DMS114 treated with DMSO at 0.1 percent for 48 hours (cell line): Measurements from ENCODE around the gene UVRAG.

Source experiments
- DNase-seq: peaks from one replicate; lab custom pipeline; 2025; ENCODE audit not compliant: unreplicated experiment; lab: John Stamatoyannopoulos, UW

The UVRAG gene

GRCh38 chr11:75814677-75815344 is at the start of gene UVRAG:
UVRAG (plus strand) TSS chr11:75815210; CDS start chr11:75815408, 198 bp downstream.
- DNase-seq: peak; percentile 92

- DNase-seq: no peak
These were observed 48.4 kb upstream of the UVRAG start for GRCh38 chr11:75766443-75767227.

GRCh38 chr11:75767228-75767572 is 47.8 kb upstream of the UVRAG start:
- DNase-seq: no peak

- DNase-seq: no peak
These were observed 47.3 kb upstream of the UVRAG start for GRCh38 chr11:75767793-75768111.

- peak; percentile 44 for DNase-seq
These were observed 46.7 kb upstream of the UVRAG start, which contains the start of gene DGAT2 for GRCh38 chr11:75768112-75768908. DGAT2 (plus strand) TSS chr11:75768778; CDS start chr11:75768992, 214 bp downstream.

GRCh38 chr11:75768909-75769771 is 45.9 kb upstream of the UVRAG start:
- DNase-seq: no peak

- DNase-seq: no peak
These were observed 44.9 kb upstream of the UVRAG start for GRCh38 chr11:75770102-75770501.

GRCh38 chr11:75771646-75772410 is 43.2 kb upstream of the UVRAG start:
- no peak for DNase-seq

- DNase-seq: no peak
These were observed 41.2 kb upstream of the UVRAG start for GRCh38 chr11:75773595-75774353.

- no peak for DNase-seq
These were observed 40.0 kb upstream of the UVRAG start for GRCh38 chr11:75775056-75775455.

GRCh38 chr11:75776546-75776945 is 38.5 kb upstream of the UVRAG start:
- DNase-seq: no peak

GRCh38 chr11:75777461-75778110 is 37.4 kb upstream of the UVRAG start:
- DNase-seq: no peak

GRCh38 chr11:75778962-75779361 is 36.0 kb upstream of the UVRAG start:
- DNase-seq: no peak

GRCh38 chr11:75779960-75780359 is 35.0 kb upstream of the UVRAG start:
- DNase-seq: no peak

GRCh38 chr11:75780888-75781287 is 34.1 kb upstream of the UVRAG start:
- no peak for DNase-seq

- DNase-seq: no peak
These were observed 33.7 kb upstream of the UVRAG start for GRCh38 chr11:75781296-75781695.

- no peak for DNase-seq
These were observed 33.2 kb upstream of the UVRAG start for GRCh38 chr11:75781831-75782230.

- no peak for DNase-seq
These were observed 32.3 kb upstream of the UVRAG start for GRCh38 chr11:75782540-75783263.
